PFSK-1 (cell line): Measurements from ENCODE around the gene KMT2A.

Experiments used
- FOXP2 ChIP-seq: optimal IDR thresholded peaks from 2 replicates; pipeline ENCODE3; 2011; ENCODE audit warnings: borderline replicate concordance, control low read depth, inconsistent platforms; ENCODE audit not compliant: insufficient read depth; ENCODE audit errors: extremely low read length, extremely low read depth
- POLR2AphosphoS5 ChIP-seq: IDR thresholded peaks from 2 replicates; pipeline ENCODE4 v1.6.1; 2012; ENCODE audit warnings: low read depth, mild to moderate bottlenecking, control low read depth, low read length, moderate library complexity
- SIN3A ChIP-seq: IDR thresholded peaks from 2 replicates; pipeline ENCODE4 v1.6.1; 2012; ENCODE audit warnings: mild to moderate bottlenecking, low read length, moderate library complexity, borderline replicate concordance; ENCODE audit not compliant: insufficient read depth
- TAF1 ChIP-seq: IDR thresholded peaks from 2 replicates; pipeline ENCODE4 v1.6.1; 2012; ENCODE audit warnings: low read length, control low read depth, borderline replicate concordance; ENCODE audit not compliant: insufficient read depth
- TF ChIP-seq, protein P1 (sequence below), 2 experiments: IDR thresholded peaks; 2 replicates each; pipeline versions ENCODE4 v1.6.1 to v1.8.0; 2011 to 2012; ENCODE audit warnings: low read depth in 2 of 2, low read length in 2 of 2, control low read depth in 1 of 2, inconsistent platforms in 1 of 2, mild to moderate bottlenecking in 1 of 2, moderate library complexity in 1 of 2; ENCODE audit not compliant: insufficient read depth in 1 of 2

GRCh38 chr11:118396097-118396501, 40.2 kb upstream of the KMT2A start:
- no peak for TF ChIP-seq TAF1
- TF ChIP-seq SIN3A: no peak
- TF ChIP-seq POLR2AphosphoS5: no peak
- TF ChIP-seq, protein P1, sequence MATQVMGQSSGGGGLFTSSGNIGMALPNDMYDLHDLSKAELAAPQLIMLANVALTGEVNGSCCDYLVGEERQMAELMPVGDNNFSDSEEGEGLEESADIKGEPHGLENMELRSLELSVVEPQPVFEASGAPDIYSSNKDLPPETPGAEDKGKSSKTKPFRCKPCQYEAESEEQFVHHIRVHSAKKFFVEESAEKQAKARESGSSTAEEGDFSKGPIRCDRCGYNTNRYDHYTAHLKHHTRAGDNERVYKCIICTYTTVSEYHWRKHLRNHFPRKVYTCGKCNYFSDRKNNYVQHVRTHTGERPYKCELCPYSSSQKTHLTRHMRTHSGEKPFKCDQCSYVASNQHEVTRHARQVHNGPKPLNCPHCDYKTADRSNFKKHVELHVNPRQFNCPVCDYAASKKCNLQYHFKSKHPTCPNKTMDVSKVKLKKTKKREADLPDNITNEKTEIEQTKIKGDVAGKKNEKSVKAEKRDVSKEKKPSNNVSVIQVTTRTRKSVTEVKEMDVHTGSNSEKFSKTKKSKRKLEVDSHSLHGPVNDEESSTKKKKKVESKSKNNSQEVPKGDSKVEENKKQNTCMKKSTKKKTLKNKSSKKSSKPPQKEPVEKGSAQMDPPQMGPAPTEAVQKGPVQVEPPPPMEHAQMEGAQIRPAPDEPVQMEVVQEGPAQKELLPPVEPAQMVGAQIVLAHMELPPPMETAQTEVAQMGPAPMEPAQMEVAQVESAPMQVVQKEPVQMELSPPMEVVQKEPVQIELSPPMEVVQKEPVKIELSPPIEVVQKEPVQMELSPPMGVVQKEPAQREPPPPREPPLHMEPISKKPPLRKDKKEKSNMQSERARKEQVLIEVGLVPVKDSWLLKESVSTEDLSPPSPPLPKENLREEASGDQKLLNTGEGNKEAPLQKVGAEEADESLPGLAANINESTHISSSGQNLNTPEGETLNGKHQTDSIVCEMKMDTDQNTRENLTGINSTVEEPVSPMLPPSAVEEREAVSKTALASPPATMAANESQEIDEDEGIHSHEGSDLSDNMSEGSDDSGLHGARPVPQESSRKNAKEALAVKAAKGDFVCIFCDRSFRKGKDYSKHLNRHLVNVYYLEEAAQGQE (IDR thresholded peaks at IDR 0.05; ENCODE audit: insufficient read depth in 1 of 2, low read depth in 2 of 2, low read length in 2 of 2): no peak
- no peak for TF ChIP-seq FOXP2
